Measurements from ENCODE around the gene PRKAR1B.

DNA sequence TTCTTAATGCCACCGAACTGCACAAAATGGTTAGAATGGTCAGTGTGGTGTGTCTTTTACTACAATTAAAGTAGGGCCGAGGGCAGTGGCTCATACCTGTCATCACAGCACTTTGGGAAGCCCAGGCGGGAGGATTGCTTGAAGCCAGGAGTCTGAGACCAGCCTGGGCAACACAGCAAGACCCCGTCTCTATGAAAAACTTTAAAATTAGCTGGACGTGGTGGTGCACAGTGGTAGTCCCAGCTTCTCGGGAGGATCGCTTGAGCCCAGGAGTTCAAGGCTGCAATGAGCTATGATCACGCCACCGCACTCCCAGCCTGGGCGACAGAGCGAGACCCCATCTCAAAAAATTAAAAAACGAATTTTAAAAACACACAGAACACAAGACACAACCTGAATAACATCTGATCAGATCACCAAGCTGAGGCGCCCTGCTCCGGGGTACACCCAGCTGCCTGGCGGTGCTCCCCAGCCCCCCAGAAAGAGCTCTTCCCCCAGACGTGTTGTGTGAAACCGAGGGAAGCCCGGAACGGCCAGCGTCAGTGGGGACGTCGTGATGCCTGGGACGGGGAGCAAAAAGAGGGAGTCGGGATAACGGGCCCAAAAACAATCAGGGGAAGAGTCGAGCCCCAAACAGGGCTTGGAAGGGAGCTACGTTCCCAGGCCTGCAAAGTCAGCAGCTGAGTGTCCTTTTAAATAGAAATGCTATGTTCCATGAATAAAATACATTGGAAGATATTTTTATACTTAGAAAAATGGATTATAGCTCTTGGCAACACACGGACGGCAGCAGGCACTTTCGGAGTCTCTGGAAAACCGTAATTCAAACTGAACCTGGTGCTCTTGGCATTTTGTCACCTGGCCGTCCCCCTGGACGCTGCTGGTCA is 126.7 kb downstream of the PRKAR1B start:
- TF ChIP-seq TAF1 (IDR thresholded peaks at IDR 0.05; ENCODE audit: borderline replicate concordance, low read depth, low read length), result no peak
- no peak for TF ChIP-seq CTCF (IDR thresholded peaks at IDR 0.05)
- TF ChIP-seq, protein P1, sequence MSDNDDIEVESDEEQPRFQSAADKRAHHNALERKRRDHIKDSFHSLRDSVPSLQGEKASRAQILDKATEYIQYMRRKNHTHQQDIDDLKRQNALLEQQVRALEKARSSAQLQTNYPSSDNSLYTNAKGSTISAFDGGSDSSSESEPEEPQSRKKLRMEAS (IDR thresholded peaks at IDR 0.05; ENCODE audit: low read depth), result no peak
- TF ChIP-seq NFIC (IDR thresholded peaks at IDR 0.05; ENCODE audit: borderline replicate concordance), result no peak
- TF ChIP-seq, protein P2, sequence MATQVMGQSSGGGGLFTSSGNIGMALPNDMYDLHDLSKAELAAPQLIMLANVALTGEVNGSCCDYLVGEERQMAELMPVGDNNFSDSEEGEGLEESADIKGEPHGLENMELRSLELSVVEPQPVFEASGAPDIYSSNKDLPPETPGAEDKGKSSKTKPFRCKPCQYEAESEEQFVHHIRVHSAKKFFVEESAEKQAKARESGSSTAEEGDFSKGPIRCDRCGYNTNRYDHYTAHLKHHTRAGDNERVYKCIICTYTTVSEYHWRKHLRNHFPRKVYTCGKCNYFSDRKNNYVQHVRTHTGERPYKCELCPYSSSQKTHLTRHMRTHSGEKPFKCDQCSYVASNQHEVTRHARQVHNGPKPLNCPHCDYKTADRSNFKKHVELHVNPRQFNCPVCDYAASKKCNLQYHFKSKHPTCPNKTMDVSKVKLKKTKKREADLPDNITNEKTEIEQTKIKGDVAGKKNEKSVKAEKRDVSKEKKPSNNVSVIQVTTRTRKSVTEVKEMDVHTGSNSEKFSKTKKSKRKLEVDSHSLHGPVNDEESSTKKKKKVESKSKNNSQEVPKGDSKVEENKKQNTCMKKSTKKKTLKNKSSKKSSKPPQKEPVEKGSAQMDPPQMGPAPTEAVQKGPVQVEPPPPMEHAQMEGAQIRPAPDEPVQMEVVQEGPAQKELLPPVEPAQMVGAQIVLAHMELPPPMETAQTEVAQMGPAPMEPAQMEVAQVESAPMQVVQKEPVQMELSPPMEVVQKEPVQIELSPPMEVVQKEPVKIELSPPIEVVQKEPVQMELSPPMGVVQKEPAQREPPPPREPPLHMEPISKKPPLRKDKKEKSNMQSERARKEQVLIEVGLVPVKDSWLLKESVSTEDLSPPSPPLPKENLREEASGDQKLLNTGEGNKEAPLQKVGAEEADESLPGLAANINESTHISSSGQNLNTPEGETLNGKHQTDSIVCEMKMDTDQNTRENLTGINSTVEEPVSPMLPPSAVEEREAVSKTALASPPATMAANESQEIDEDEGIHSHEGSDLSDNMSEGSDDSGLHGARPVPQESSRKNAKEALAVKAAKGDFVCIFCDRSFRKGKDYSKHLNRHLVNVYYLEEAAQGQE (IDR thresholded peaks at IDR 0.05; ENCODE audit: low read depth, low read length), result no peak
- TF ChIP-seq NRF1 (IDR thresholded peaks at IDR 0.05; ENCODE audit: low read depth, low read length), result no peak
- no peak for TF ChIP-seq EZH2phosphoT487 (IDR thresholded peaks at IDR 0.05; ENCODE audit: borderline replicate concordance, low read depth)
- no peak for TF ChIP-seq POLR2AphosphoS5 (IDR thresholded peaks at IDR 0.05; ENCODE audit: low read depth, low read length)
- no peak for TF ChIP-seq CHD2 (IDR thresholded peaks at IDR 0.05; ENCODE audit: low read length, partially characterized antibody)
- no peak for TF ChIP-seq RFX5 (IDR thresholded peaks at IDR 0.05; ENCODE audit: low read length)
- no peak for TF ChIP-seq EP300 (IDR thresholded peaks at IDR 0.05; ENCODE audit: borderline replicate concordance in 1 of 2, low read depth in 1 of 2, low read length in 1 of 2)
- TF ChIP-seq RAD21 (IDR thresholded peaks at IDR 0.05; ENCODE audit: low read length), result no peak
- TF ChIP-seq FOSL2 (IDR thresholded peaks at IDR 0.05; ENCODE audit: borderline replicate concordance, low read depth), result no peak
- TF ChIP-seq, protein P3, sequence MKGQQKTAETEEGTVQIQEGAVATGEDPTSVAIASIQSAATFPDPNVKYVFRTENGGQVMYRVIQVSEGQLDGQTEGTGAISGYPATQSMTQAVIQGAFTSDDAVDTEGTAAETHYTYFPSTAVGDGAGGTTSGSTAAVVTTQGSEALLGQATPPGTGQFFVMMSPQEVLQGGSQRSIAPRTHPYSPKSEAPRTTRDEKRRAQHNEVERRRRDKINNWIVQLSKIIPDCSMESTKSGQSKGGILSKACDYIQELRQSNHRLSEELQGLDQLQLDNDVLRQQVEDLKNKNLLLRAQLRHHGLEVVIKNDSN (IDR thresholded peaks at IDR 0.05; ENCODE audit: borderline replicate concordance, low read depth), result no peak
